Cardiac muscle cell (in vitro differentiated cells and primary cell): Measurements from ENCODE around the gene ACACA. TPM values are rescaled to one million over a fixed set of nuclear protein-coding genes. Genes with fewer than 3 reads are reported as not detected.

Experiments
- DNase-seq, 2 donors: peaks; one replicate each; pipeline versions ENCODE4 v3.0.0 to v3.0.0-alpha.2; 2010 to 2017; ENCODE audit warnings: low read depth in 1 of 2, low spot score in 1 of 2
- H3K27ac ChIP-seq: fragments of 200-600 bp; sonication (generic); 2 replicates; pipeline ENCODE4 v1.5.1; 2016
- H3K27me3 ChIP-seq: fragments of 200-600 bp; sonication (generic); 2 replicates; pipeline ENCODE4 v1.6.0; 2016; ENCODE audit warnings: control low read depth
- H3K36me3 ChIP-seq: fragments of 200-600 bp; sonication (generic); 2 replicates; pipeline ENCODE4 v1.5.1; 2016; ENCODE audit warnings: control low read depth
- H3K4me1 ChIP-seq: fragments of 200-600 bp; sonication (generic); 2 replicates; pipeline ENCODE4 v1.8.1; 2017; ENCODE audit warnings: low read depth, mild to moderate bottlenecking, mixed run types
- H3K4me3 ChIP-seq: fragments of 200-600 bp; sonication (generic); 2 replicates; pipeline ENCODE4 v1.5.1; 2016; ENCODE audit warnings: mild to moderate bottlenecking
- H3K9me3 ChIP-seq: fragments of 200-600 bp; sonication (generic); 2 replicates; pipeline ENCODE4 v1.5.1; 2017; ENCODE audit warnings: low read depth, mild to moderate bottlenecking, control low read depth
- CTCF ChIP-seq: IDR thresholded peaks from 2 replicates; pipeline ENCODE4 v1.5.1; 2012; ENCODE audit warnings: low read depth, mild to moderate bottlenecking, low read length
- polyA plus RNA-seq: library from polyadenylated mRNA; unstranded; fragments of >200 nt; fragmentation: Nextera tagmentation; extraction: Ambion mirVana; gene quantifications from 2 replicates; pipeline ENCODE4 v1.2.1, GENCODE V29; 2016
- total RNA-seq: library from RNA; depleted of rRNA; stranded (reverse); fragments of >200 nt; gene quantifications from 2 replicates; pipeline ENCODE4 v1.2.3, GENCODE V29; 2016

Gene ACACA
- total and polyA plus RNA-seq, 2 experiments from 2014 or later, result 42.5 to 47.6 TPM

GRCh38 chr17:37295888-37296287 lies 110.7 kb downstream of the ACACA start:
- DNase-seq, result no peak
- no peaks in the 10 kb centered on the region for H3K9me3 ChIP-seq
- no peaks in the 10 kb centered on the region for H3K27me3 ChIP-seq
- no peak for TF ChIP-seq CTCF
- H3K27ac ChIP-seq, result no peak overlapping the region
- no peak overlapping the region for H3K4me3 ChIP-seq
- H3K4me1 ChIP-seq, result peaks cover 22% of the 10 kb centered on the region
- no peaks in the 10 kb centered on the region for H3K36me3 ChIP-seq

- no peak overlapping the region for H3K27ac ChIP-seq
- no peak for TF ChIP-seq CTCF
- H3K9me3 ChIP-seq, result no peaks in the 10 kb centered on the region
- no peak overlapping the region for H3K4me3 ChIP-seq
- no peaks in the 10 kb centered on the region for H3K36me3 ChIP-seq
- peaks cover 12% of the 10 kb centered on the region for H3K4me1 ChIP-seq
- no peaks in the 10 kb centered on the region for H3K27me3 ChIP-seq
- DNase-seq, result no peak
Measured at GRCh38 chr17:37294888-37295287, 111.7 kb downstream of the ACACA start.

- H3K4me1 ChIP-seq, result peaks cover under 1% of the 10 kb centered on the region
- no peak overlapping the region for H3K27ac ChIP-seq
- no peaks in the 10 kb centered on the region for H3K27me3 ChIP-seq
- no peak for TF ChIP-seq CTCF
- no peak overlapping the region for H3K4me3 ChIP-seq
- H3K36me3 ChIP-seq, result no peaks in the 10 kb centered on the region
- no peak for DNase-seq
- no peaks in the 10 kb centered on the region for H3K9me3 ChIP-seq
Measured at GRCh38 chr17:37293770-37294169, 112.9 kb downstream of the ACACA start.

GRCh38 chr17:37292429-37293139 lies 114.1 kb downstream of the ACACA start:
- no peak overlapping the region for H3K4me3 ChIP-seq
- no peak for TF ChIP-seq CTCF
- DNase-seq, result peak in 1 of 2 donors; percentile 88
- no peaks in the 10 kb centered on the region for H3K9me3 ChIP-seq
- H3K36me3 ChIP-seq, result no peaks in the 10 kb centered on the region
- no peak overlapping the region for H3K27ac ChIP-seq
- no peaks in the 10 kb centered on the region for H3K27me3 ChIP-seq
- H3K4me1 ChIP-seq, result no peaks in the 10 kb centered on the region

- Histone ChIP-seq H3K27me3 (no peaks in the 10 kb centered on the region), H3K27ac (no peak overlapping the region), H3K4me3 (no peak overlapping the region), H3K9me3 (no peaks in the 10 kb centered on the region), H3K36me3 (no peaks in the 10 kb centered on the region), H3K4me1 (no peaks in the 10 kb centered on the region)
- no peak for DNase-seq
- no peak for TF ChIP-seq CTCF
Measured at GRCh38 chr17:37291351-37291750, 115.3 kb downstream of the ACACA start.
